Endothelial cell of umbilical vein (primary cell): ENCODE measurements around the gene CHD9NB. TPM values are rescaled to one million over a fixed set of nuclear protein-coding genes. Genes with fewer than 3 reads are reported as not detected.

Experiments
- BruUV-seq: library from RNA; stranded (reverse); fragments of 400-500 nt; replicated peaks from 2 replicates; lab custom pipeline; 2021; lab: Mats Ljungman, UMichigan
- CTCF ChIA-PET: fragments of 300-600, 350-600 bp; sonication (Branson Sonifier 250); formaldehyde crosslinking; loops from one replicate; lab custom pipeline; 2021; ENCODE audit warnings: antibody characterized with exemption, inconsistent platforms; lab: Charles Lee
- POLR2A ChIA-PET: fragments of 300-600, 350-600 bp; sonication (Branson Sonifier 250); formaldehyde crosslinking; loops from one replicate; lab custom pipeline; 2021; ENCODE audit warnings: antibody characterized with exemption, inconsistent platforms; lab: Charles Lee
- DNase-seq: peaks from one replicate; pipeline ENCODE4 v3.0.0-alpha.2; 2011; ENCODE audit warnings: low read depth, low spot score
- FAIRE-seq: peaks from 2 replicates; lab custom pipeline; 2011; peaks lifted over from hg19 to GRCh38; lab: Jason Lieb, UNC
- H2AFZ ChIP-seq: 2 replicates; pipeline ENCODE4 v1.6.0; 2012; ENCODE audit warnings: low read depth, low read length, control low read depth, inconsistent platforms
- H3K27ac ChIP-seq: 2 replicates; pipeline ENCODE4 v1.5.1; 2011; ENCODE audit warnings: low read depth, mild to moderate bottlenecking, control low read depth, low read length, moderate library complexity; ENCODE audit not compliant: insufficient read depth
- H3K27me3 ChIP-seq, 2 experiments: 2 replicates each; pipeline versions ENCODE4 v1.6.0 to v1.6.1; 2011; ENCODE audit warnings: low read length in 2 of 2, mixed read lengths in 1 of 2; ENCODE audit not compliant: control insufficient read depth in 2 of 2, insufficient read depth in 2 of 2
- H3K36me3 ChIP-seq, 2 experiments: 2 replicates in 1 of 2; 3 replicates in 1 of 2; pipeline ENCODE4 v1.5.1; 2011; ENCODE audit warnings: low read length in 2 of 2, mild to moderate bottlenecking in 1 of 2, moderate library complexity in 1 of 2; ENCODE audit not compliant: control insufficient read depth in 2 of 2, insufficient read depth in 2 of 2; ENCODE audit errors: extremely low read depth in 1 of 2
- H3K4me1 ChIP-seq: 3 replicates; pipeline ENCODE4 v1.5.1; 2011; ENCODE audit warnings: mild to moderate bottlenecking, low read length; ENCODE audit not compliant: control insufficient read depth, insufficient read depth; ENCODE audit errors: extremely low read depth
- H3K4me2 ChIP-seq: 2 replicates; pipeline ENCODE4 v1.6.1; 2011; ENCODE audit warnings: low read length, control low read depth, mixed read lengths; ENCODE audit not compliant: insufficient read depth
- H3K4me3 ChIP-seq, 3 experiments: fragments of 200-600 bp in 1 of 3; sonication (generic), shearing (Covaris generic) in 1 of 3; replicated peaks in 1 of 3; 2 replicates each; pipeline ENCODE4 v1.5.1; 2011 to 2016; ENCODE audit warnings: control low read depth in 3 of 3, low read length in 3 of 3, mild to moderate bottlenecking in 2 of 3, inconsistent platforms in 1 of 3, low read depth in 1 of 3, moderate library complexity in 1 of 3; ENCODE audit not compliant: insufficient read depth in 1 of 3
- H3K79me2 ChIP-seq: 2 replicates; pipeline ENCODE4 v1.6.0; 2012; ENCODE audit warnings: low read length, inconsistent platforms; ENCODE audit not compliant: control insufficient read depth, insufficient read depth
- H3K9ac ChIP-seq: replicated peaks from 2 replicates; pipeline ENCODE3; 2011; ENCODE audit warnings: low read length, control low read depth; ENCODE audit not compliant: insufficient read depth; ENCODE audit errors: extremely low read depth
- H3K9me1 ChIP-seq: replicated peaks from 3 replicates; pipeline ENCODE4 v1.6.0; 2011; ENCODE audit warnings: mild to moderate bottlenecking, low read length; ENCODE audit not compliant: control insufficient read depth, insufficient read depth; ENCODE audit errors: extremely low read depth
- H3K9me3 ChIP-seq: replicated peaks from 2 replicates; pipeline ENCODE4 v1.5.1; 2012; ENCODE audit warnings: low read length, inconsistent platforms; ENCODE audit not compliant: control insufficient read depth, insufficient read depth
- H4K20me1 ChIP-seq: replicated peaks from 2 replicates; pipeline ENCODE3; 2011; ENCODE audit warnings: mild to moderate bottlenecking, low read length; ENCODE audit not compliant: control insufficient read depth, insufficient read depth; ENCODE audit errors: extremely low read depth
- FOS ChIP-seq: IDR thresholded peaks from 2 replicates; pipeline ENCODE4 v1.6.1; 2011; ENCODE audit warnings: mild to moderate bottlenecking, low read length, moderate library complexity, borderline replicate concordance; ENCODE audit not compliant: insufficient read depth
- POLR2AphosphoS5 ChIP-seq: IDR thresholded peaks from 2 replicates; pipeline ENCODE4 v1.6.1; 2012; ENCODE audit warnings: low read depth, mild to moderate bottlenecking, control low read depth, low read length, moderate library complexity; ENCODE audit not compliant: insufficient read depth
- dilution Hi-C: fragments of 300-500 bp; cut with MboI; formaldehyde crosslinking; loops from one replicate; pipeline ENCODE4 v1.15.0; 2019; ENCODE audit warnings: low sequenced_read_pairs; ENCODE audit not compliant: extremely low pct_ligation_motif_present
- intact Hi-C: fragments of 100-400 bp; cut with micrococcal nuclease; formaldehyde crosslinking; loops from one replicate; pipeline ENCODE4 v1.10.0; 2022
- polyA plus RNA-seq, 4 experiments: library from polyadenylated mRNA; depleted of rRNA in 3 of 4; stranded (reverse) in 3 of 4; unstranded in 1 of 4; fragments of >200 nt; gene quantifications; 2 replicates each; pipeline versions ENCODE4 v1.2.1 to v1.2.3, GENCODE V29; 2011 to 2012; ENCODE audit warnings: missing spikeins in 1 of 4
- total RNA-seq: library from RNA; stranded (reverse); gene quantifications from 2 replicates; pipeline ENCODE4 v1.2.3, GENCODE V29; 2021
- TF ChIP-seq, protein P1 (sequence below): IDR thresholded peaks from 2 replicates; pipeline ENCODE4 v1.6.1; 2011; ENCODE audit not compliant: insufficient read depth, insufficient read length
- TF ChIP-seq, protein P2 (sequence below), 2 donors: IDR thresholded peaks; 1 replicate in 1 of 2; 2 replicates in 1 of 2; pipeline ENCODE4 v1.5.1; 2011; ENCODE audit warnings: low read length in 2 of 2, mild to moderate bottlenecking in 2 of 2, moderate library complexity in 2 of 2, control low read depth in 1 of 2, inconsistent platforms in 1 of 2, low read depth in 1 of 2; ENCODE audit not compliant: insufficient read depth in 1 of 2; ENCODE audit errors: extremely low read depth in 1 of 2

CHD9NB gene
- total and polyA plus RNA-seq, 2 donors (not counting 3 experiments of a cell fraction or from before 2014, with no cell fraction given): 0.44 to 0.66 TPM

DNA sequence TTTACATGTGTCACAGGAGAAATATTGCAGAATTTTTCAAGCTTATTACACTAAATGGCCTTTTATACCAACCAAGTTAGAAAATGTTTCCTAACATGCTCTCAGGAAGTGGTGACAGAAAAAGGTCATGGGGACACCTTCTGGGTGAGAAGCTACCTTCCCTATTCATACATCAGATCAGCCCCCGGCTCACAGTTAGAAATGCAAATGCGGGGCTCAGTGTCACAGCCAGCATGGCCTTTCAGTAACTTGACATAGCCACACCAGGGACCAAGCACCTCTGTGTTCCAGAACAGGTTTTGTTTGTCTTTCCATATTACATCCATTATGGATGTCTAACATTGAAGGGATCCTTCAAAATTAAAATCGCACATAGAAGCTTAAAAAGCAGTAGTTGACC lies 59.5 kb downstream of the CHD9NB start:
- BruUV-seq: no TSS peak
- no peak for TF ChIP-seq POLR2AphosphoS5
- TF ChIP-seq FOS: no peak
- TF ChIP-seq, protein P1, sequence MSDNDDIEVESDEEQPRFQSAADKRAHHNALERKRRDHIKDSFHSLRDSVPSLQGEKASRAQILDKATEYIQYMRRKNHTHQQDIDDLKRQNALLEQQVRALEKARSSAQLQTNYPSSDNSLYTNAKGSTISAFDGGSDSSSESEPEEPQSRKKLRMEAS: no peak
- TF ChIP-seq, protein P2, sequence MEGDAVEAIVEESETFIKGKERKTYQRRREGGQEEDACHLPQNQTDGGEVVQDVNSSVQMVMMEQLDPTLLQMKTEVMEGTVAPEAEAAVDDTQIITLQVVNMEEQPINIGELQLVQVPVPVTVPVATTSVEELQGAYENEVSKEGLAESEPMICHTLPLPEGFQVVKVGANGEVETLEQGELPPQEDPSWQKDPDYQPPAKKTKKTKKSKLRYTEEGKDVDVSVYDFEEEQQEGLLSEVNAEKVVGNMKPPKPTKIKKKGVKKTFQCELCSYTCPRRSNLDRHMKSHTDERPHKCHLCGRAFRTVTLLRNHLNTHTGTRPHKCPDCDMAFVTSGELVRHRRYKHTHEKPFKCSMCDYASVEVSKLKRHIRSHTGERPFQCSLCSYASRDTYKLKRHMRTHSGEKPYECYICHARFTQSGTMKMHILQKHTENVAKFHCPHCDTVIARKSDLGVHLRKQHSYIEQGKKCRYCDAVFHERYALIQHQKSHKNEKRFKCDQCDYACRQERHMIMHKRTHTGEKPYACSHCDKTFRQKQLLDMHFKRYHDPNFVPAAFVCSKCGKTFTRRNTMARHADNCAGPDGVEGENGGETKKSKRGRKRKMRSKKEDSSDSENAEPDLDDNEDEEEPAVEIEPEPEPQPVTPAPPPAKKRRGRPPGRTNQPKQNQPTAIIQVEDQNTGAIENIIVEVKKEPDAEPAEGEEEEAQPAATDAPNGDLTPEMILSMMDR (IDR thresholded peaks at IDR 0.05; ENCODE audit: extremely low read depth in 1 of 2, insufficient read depth in 1 of 2, low read depth in 1 of 2, low read length in 2 of 2): no peak
- no peak for DNase-seq

DNA sequence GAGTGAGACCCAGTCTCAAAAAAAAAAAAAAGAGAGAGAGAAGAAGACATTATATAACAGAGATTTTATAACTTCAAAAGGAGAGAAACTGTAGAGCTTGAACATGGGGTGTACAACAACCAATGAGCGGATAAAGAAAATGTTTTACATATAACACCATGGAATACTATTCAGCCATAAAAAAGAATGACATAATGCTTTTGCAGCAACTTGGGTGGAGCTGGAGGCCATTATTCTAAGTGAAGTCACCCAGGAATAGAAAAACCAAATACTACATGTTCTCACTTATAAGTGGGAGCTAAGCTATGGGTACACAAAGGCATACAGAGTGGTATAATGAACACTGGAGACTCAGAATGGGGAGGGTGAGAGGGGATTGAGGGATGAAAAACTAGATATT lies 61.1 kb downstream of the CHD9NB start:
- FAIRE-seq: no peak
- ChIA-PET POLR2A (no interaction called here), CTCF (interaction anchor here (0.8 kb wide), 1 partner anchor 11 kb away, joined by 3 read pairs; no protein-coding TSS in a partner anchor)
- Histone ChIP-seq H2AFZ (no peak overlapping the region), H3K4me3 (no peak overlapping the region), H3K4me1 (no peaks in the 10 kb centered on the region), H4K20me1 (no peaks in the 10 kb centered on the region), H3K79me2 (no peaks in the 10 kb centered on the region), H3K9ac (no peak overlapping the region), H3K27ac (no peak overlapping the region), H3K9me3 (no peaks in the 10 kb centered on the region), H3K36me3 (no peaks in the 10 kb centered on the region), H3K9me1 (no peaks in the 10 kb centered on the region), H3K4me2 (no peak overlapping the region), H3K27me3 (no peaks in the 10 kb centered on the region)
- intact Hi-C loops (no loop called here), dilution Hi-C loops (no loop called here)
- TF ChIP-seq FOS: no peak
- BruUV-seq: no TSS peak
- DNase-seq: no peak

More for the DNA sequence above, 59.5 kb downstream of the CHD9NB start:
- no peaks in the 10 kb centered on the region for H3K9me1 ChIP-seq
- H3K9ac ChIP-seq: no peak overlapping the region
- ChIA-PET POLR2A (no interaction called here), CTCF (no interaction called here)
- no peaks in the 10 kb centered on the region for H3K79me2 ChIP-seq
- no peak overlapping the region for H2AFZ ChIP-seq
- no peaks in the 10 kb centered on the region for H3K9me3 ChIP-seq
- no peak overlapping the region for H3K4me2 ChIP-seq
- no peak for FAIRE-seq
- no peak overlapping the region for H3K4me3 ChIP-seq
- no peaks in the 10 kb centered on the region for H3K4me1 ChIP-seq
- no peaks in the 10 kb centered on the region for H3K27me3 ChIP-seq
- H3K27ac ChIP-seq: no peak overlapping the region
- H3K36me3 ChIP-seq: no peaks in the 10 kb centered on the region
- dilution Hi-C loops (no loop called here), intact Hi-C loops (no loop called here)
- H4K20me1 ChIP-seq: no peaks in the 10 kb centered on the region

Other genes starting within 250 kb of the CHD9NB start
- gene CHD9, start 2.1 kb upstream of the CHD9NB start, total RNA-seq: 59.2 and 62.1 TPM in 2 replicates
- 8.6 and 9.9 TPM in 2 replicates for gene CHD9, start 2.1 kb upstream of the CHD9NB start, polyA plus RNA-seq